KMS-11 (cell line): ENCODE results near the gene EVC2.

Source experiments
- H2AFZ ChIP-seq: fragments of 200-600 bp; sonication (generic); 2 replicates; pipeline ENCODE4 v1.6.1; 2016; ENCODE audit warnings: antibody characterized with exemption, mixed run types, low read depth
- H3K27ac ChIP-seq: fragments of 200-600 bp; sonication (generic); 2 replicates; pipeline ENCODE4 v1.6.1; 2016; ENCODE audit warnings: mild to moderate bottlenecking, mixed run types
- H3K27me3 ChIP-seq: fragments of 200-600 bp; sonication (generic); 2 replicates; pipeline ENCODE4 v1.6.1; 2017; ENCODE audit warnings: mild to moderate bottlenecking, low read depth, mixed run types, moderate library complexity; ENCODE audit not compliant: insufficient read depth
- H3K36me3 ChIP-seq: fragments of 200-600 bp; sonication (generic); 2 replicates; pipeline ENCODE4 v1.6.1; 2017; ENCODE audit warnings: mild to moderate bottlenecking, mixed run types; ENCODE audit not compliant: insufficient read depth
- H3K4me1 ChIP-seq: fragments of 200-600 bp; sonication (generic); 2 replicates; pipeline ENCODE4 v1.6.1; 2016; ENCODE audit warnings: mild to moderate bottlenecking, low read depth, mixed run types; ENCODE audit not compliant: poor library complexity, severe bottlenecking
- H3K4me2 ChIP-seq: fragments of 200-600 bp; sonication (generic); 2 replicates; pipeline ENCODE4 v1.7.0; 2016; ENCODE audit warnings: mild to moderate bottlenecking, mixed run types
- H3K4me3 ChIP-seq: fragments of 200-600 bp; sonication (generic); IDR thresholded peaks from 2 replicates; pipeline ENCODE4 v1.6.1; 2017; ENCODE audit warnings: low read depth, low read length, mixed read lengths; ENCODE audit not compliant: insufficient read depth
- H3K79me2 ChIP-seq: fragments of 200-600 bp; sonication (generic); 2 replicates; pipeline ENCODE4 v1.6.1; 2016; ENCODE audit warnings: low read depth, mixed run types; ENCODE audit not compliant: insufficient read depth
- H3K9ac ChIP-seq: fragments of 200-600 bp; sonication (generic); 2 replicates; pipeline ENCODE4 v1.6.1; 2016; ENCODE audit warnings: mild to moderate bottlenecking, mixed run types
- H4K20me1 ChIP-seq: fragments of 200-600 bp; sonication (generic); 2 replicates; pipeline ENCODE4 v1.6.1; 2016; ENCODE audit warnings: mild to moderate bottlenecking, mixed run types; ENCODE audit not compliant: insufficient read depth
- CTCF ChIP-seq: fragments of 200-600 bp; sonication (generic); conservative IDR thresholded peaks from 2 replicates; pipeline ENCODE4 v1.6.1; 2017; ENCODE audit warnings: low read depth, mild to moderate bottlenecking, antibody characterized with exemption, low read length, moderate library complexity, mixed read lengths

Gene EVC2

GRCh38 chr4:5693871-5694270 lies 14.5 kb downstream of the EVC2 start:
- TF ChIP-seq CTCF = no peak
- no peak overlapping the region for H3K27ac ChIP-seq
- H2AFZ ChIP-seq = no peak overlapping the region
- H4K20me1 ChIP-seq = no peaks in the 10 kb centered on the region
- H3K4me1 ChIP-seq = peaks cover 10% of the 10 kb centered on the region
- no peaks in the 10 kb centered on the region for H3K79me2 ChIP-seq
- no peak overlapping the region for H3K4me3 ChIP-seq
- H3K36me3 ChIP-seq = no peaks in the 10 kb centered on the region
- H3K27me3 ChIP-seq = no peaks in the 10 kb centered on the region
- no peak overlapping the region for H3K4me2 ChIP-seq
- no peak overlapping the region for H3K9ac ChIP-seq

GRCh38 chr4:5691491-5692132 lies 16.7 kb downstream of the EVC2 start:
- Histone ChIP-seq H3K4me1 (peaks cover 11% of the 10 kb centered on the region), H2AFZ (no peak overlapping the region), H3K27ac (no peak overlapping the region), H3K79me2 (no peaks in the 10 kb centered on the region), H3K27me3 (no peaks in the 10 kb centered on the region), H3K9ac (no peak overlapping the region), H3K4me3 (no peak overlapping the region), H3K36me3 (no peaks in the 10 kb centered on the region), H4K20me1 (no peaks in the 10 kb centered on the region), H3K4me2 (no peak overlapping the region)
- no peak for TF ChIP-seq CTCF

GRCh38 chr4:5689065-5689464 lies 19.3 kb downstream of the EVC2 start:
- Histone ChIP-seq H3K4me2 (no peak overlapping the region), H3K27ac (no peak overlapping the region), H3K27me3 (no peaks in the 10 kb centered on the region), H4K20me1 (no peaks in the 10 kb centered on the region), H3K36me3 (no peaks in the 10 kb centered on the region), H2AFZ (no peak overlapping the region), H3K4me1 (peaks cover 5% of the 10 kb centered on the region), H3K9ac (no peak overlapping the region), H3K4me3 (no peak overlapping the region), H3K79me2 (no peaks in the 10 kb centered on the region)
- TF ChIP-seq CTCF = no peak

- Histone ChIP-seq H3K4me1 (peaks cover 5% of the 10 kb centered on the region), H3K36me3 (no peaks in the 10 kb centered on the region), H3K4me3 (no peak overlapping the region), H3K9ac (no peak overlapping the region), H4K20me1 (no peaks in the 10 kb centered on the region), H2AFZ (no peak overlapping the region), H3K4me2 (no peak overlapping the region), H3K79me2 (no peaks in the 10 kb centered on the region), H3K27me3 (no peaks in the 10 kb centered on the region), H3K27ac (no peak overlapping the region)
- no peak for TF ChIP-seq CTCF
These were observed 22.0 kb downstream of the EVC2 start for GRCh38 chr4:5686338-5686737.
